ENCODE results near the gene PTGR3.

- TF ChIP-seq CTCF (IDR thresholded peaks at IDR 0.05; ENCODE audit: low read depth, low read length, missing input control), result no peak
- TF ChIP-seq ATF3 (IDR thresholded peaks at IDR 0.05), result no peak
- no peak for TF ChIP-seq YY1 (IDR thresholded peaks at IDR 0.05)
- no peak for TF ChIP-seq MAX (IDR thresholded peaks at IDR 0.05)
- no peak for TF ChIP-seq REST (IDR thresholded peaks at IDR 0.05)
- no peak for TF ChIP-seq JUND (IDR thresholded peaks at IDR 0.05)
- TF ChIP-seq FOXA1 (IDR thresholded peaks at IDR 0.05), result no peak
- no peak for TF ChIP-seq EGR1 (IDR thresholded peaks at IDR 0.05; ENCODE audit: low read depth in 2 of 2)
- TF ChIP-seq RAD21 (IDR thresholded peaks at IDR 0.05), result peak in 1 of 2 donors; percentile 42
- TF ChIP-seq GABPA (IDR thresholded peaks at IDR 0.05 in 1 of 2, conservative IDR thresholded peaks at IDR 0.05 in 1 of 2), result no peak
- TF ChIP-seq SP1 (IDR thresholded peaks at IDR 0.05), result no peak
- no peak for TF ChIP-seq TAF1 (conservative IDR thresholded peaks at IDR 0.05)
- no peak for TF ChIP-seq ZBTB33 (IDR thresholded peaks at IDR 0.05)
Measured at GRCh38 chr18:75173125-75173432, 35.9 kb downstream of the PTGR3 start.
